LNCAP (cell line): Measurements from ENCODE around the gene CLEC16A.

Experiments used
- TF ChIP-seq, protein P1 (sequence below): fragments of 450-650 bp; IDR thresholded peaks from 2 replicates; pipeline ENCODE4 v1.5.1; 2017; ENCODE audit warnings: mild to moderate bottlenecking

Gene CLEC16A

DNA sequence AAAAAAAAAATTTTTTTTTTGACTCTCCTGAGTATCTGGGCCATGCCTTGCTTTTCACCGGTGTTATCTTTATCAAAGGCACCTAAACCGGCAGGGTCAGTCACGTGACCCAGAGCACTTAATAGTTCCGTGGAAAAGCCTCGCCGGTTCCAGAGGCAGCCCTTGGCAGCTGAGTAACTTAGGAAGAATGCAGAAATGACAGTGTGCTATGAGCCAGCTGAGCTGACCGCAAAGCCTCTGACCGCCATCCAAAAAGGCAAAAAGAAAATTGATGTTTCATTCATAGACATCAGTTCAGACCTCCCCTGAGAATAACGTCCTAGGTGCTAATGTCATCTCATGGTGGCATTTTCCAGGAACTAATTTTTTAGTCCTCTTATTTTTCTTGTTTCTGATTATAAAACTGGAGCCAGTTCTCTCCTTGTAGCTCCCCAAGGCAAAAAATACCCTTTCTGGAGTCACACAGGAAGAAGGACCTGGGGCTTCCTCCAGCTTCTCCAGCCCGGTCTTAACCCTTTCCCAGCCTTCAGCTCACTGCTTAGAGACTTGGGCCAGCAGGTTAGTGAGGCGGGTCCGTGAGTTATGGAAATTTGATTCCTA is 189.1 kb downstream of the CLEC16A start:
- TF ChIP-seq, protein P1, sequence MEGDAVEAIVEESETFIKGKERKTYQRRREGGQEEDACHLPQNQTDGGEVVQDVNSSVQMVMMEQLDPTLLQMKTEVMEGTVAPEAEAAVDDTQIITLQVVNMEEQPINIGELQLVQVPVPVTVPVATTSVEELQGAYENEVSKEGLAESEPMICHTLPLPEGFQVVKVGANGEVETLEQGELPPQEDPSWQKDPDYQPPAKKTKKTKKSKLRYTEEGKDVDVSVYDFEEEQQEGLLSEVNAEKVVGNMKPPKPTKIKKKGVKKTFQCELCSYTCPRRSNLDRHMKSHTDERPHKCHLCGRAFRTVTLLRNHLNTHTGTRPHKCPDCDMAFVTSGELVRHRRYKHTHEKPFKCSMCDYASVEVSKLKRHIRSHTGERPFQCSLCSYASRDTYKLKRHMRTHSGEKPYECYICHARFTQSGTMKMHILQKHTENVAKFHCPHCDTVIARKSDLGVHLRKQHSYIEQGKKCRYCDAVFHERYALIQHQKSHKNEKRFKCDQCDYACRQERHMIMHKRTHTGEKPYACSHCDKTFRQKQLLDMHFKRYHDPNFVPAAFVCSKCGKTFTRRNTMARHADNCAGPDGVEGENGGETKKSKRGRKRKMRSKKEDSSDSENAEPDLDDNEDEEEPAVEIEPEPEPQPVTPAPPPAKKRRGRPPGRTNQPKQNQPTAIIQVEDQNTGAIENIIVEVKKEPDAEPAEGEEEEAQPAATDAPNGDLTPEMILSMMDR: no peak

DNA sequence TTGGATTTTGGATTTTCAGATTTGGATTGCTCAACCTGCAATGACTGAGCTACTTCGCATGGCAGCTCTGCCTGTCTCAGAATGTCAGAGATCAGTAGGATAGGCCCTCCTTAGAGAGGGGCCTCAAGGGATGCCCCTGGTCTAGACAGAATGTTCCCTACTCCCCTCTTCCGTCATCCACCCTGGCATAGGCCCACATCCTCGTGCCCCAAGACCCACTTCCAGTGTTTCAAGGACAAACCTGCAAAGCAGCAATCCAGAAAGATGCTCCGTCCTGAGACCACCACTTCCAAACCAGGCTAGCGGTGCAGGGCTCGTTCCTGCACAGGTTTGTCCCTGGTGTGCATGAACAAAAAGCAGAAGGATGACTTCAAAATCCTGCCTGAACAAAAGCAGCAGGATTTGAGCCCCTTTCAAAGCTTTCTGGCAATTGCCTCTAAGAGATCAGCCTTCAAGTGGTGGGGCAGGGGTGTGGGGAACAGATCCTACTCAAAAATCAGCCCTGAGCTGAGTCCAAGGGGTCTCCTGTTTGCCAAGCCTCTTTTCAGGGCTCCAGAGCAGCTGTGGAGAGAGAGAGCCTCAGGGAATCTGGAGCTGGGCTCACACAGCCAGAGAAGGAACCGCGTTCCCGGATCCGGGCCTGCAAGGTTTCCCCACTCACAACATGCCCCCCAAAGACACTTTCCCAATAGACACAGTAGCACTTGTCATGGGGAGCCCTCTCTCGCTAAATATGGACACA is 190.5 kb downstream of the CLEC16A start:
- TF ChIP-seq, protein P1: no peak

DNA sequence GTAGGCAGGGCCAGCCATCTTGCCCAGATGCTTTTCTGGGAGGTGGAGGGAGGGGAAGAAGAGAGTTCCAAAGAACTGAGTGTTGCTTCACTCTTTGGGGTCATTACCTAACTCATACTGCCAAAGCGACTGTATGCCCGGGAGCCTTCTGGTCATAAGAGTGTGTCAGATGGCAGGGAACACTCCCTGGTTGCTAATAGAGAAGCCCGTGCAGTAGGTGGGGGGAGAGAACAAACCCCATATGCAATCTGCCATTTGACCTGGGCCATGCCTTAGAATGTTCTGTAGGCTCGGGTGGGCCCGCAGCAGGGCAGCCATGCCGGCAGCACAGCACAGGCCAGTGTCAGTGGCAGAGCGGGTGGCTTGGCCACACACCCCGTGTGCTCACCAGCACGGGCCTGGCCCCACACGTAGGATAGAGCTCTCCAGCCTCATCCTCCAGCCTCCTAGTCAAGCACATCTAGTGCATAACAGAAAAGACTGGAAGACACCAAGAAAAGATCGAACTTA is 191.2 kb downstream of the CLEC16A start:
- TF ChIP-seq, protein P1: no peak

DNA sequence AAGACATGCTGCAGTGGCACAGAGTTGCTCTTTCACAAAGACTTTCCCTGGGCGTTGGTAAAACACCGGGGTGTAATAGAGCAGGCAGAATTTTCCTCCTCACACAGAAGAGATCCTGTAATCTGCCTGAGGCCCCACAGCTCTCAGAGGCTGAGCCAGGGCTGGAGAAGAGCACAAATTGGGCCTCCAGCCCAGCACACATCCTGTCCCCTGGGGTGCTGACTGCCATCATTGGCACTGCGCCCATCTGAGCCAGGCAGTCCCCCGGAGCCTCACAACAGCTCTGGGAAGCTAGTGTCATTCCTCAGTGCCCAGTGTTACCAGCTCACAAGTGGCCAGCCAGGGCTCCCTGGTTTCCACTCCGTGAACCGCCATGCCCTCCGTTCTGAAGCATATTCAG is 192.2 kb downstream of the CLEC16A start:
- TF ChIP-seq, protein P1: no peak

DNA sequence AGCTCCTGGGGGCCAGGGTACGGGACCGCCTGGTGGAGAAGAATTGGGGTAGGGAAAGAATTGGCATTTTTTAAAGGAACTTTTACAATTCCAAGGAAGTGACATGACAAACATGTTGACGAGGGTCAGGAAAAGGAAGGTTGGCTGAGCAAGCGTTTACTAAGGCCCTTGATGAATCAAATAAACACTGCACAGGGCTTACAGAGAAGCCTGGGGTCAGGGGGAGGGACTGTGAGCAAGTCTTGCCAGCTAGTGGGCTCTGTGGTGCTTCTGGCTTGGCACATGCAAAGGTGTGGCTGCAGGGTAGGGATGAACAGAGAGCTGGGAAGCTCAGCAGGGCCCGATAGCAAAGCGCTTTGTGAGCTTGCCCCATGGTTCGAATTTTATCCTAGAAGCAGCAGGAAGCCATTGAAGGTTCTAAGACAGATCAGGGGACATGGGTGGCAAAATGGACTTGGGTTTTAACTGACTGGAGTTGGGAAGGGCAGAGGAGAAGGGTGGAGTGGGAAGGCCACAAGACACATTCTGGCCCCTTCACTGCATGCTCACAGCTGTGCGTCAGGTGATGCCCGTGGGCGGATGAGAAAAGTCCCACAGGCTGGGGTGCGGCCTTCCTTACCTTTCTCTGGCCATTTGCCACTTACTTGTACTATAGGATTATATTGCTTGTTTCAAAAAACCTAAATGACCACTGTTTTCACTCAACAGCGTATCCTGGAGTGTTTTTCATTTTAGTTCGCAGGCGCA is 193.8 kb downstream of the CLEC16A start:
- TF ChIP-seq, protein P1: no peak

DNA sequence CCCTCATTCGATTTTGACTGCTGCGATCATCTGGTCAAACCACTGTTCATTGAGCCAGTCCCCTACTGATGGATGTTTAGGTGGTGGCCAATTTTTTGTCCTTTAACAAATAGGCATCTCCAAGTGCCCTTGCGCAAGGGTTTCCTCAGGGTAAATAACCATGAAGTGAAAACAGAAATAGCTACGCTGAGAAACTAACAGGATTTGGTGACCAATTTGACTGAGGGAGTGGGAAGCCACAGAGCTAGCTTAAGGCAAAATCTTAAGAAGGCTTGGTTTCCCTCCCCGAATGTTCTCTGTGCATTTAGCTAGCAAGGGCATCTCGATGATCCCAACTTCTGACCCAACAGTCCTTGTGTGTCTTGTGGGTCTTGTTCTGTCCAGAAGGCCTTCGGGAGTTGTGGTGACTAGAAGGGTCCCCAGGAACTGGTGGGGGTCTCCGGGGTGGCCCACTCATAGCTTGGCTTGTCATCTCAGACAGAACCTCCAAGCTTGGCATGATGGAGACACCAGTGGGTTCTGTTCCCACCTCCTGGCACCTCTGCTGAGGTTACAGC is 194.5 kb downstream of the CLEC16A start:
- TF ChIP-seq, protein P1: no peak

DNA sequence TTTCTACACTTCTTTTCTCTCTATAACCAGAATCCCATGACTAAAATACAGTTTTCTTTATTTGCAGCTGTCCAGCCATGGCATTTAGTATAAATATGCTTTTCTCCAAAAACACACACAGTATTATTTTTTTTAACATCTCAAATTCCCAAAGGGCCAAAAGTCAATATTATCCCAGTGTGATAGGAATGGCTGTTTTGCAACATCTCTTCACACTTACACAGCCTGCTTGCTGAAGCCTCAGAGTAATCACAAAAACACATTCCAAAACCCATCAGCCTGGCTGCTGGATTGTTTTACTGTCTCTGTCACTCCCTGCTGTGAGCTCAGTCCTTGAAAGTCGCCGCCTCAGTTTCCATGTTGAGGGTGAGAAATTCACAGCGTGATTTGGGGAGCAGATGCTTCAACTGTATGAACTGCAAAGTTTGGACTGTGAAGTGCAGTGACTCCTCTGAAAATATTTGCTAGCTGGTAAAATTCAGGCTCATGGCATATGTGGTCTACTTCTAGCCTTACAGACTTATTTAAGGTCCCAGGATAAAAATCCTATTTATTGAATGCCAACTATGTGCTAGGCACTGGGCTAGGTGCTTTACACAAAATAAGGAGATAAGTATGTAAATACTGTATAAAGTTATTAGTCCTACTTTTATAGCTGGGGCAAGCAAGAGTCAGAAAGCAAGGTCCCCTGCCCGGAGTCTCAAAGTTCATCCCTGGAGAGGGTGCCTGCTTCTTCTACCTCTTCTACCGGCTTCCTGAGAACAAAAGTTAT is 195.1 kb downstream of the CLEC16A start:
- TF ChIP-seq, protein P1: no peak
